ENCODE measurements around the gene ANKS1A.
"Not testable (repeated sequence)": the region's sequence is repeated elsewhere in the genome, so short reads cannot be mapped to it uniquely, and the experiment has no call there.

The ANKS1A gene

GRCh38 chr6:35001349-35001748, 112.3 kb downstream of the ANKS1A start:
- not testable (repeated sequence) for DNase-seq

GRCh38 chr6:35003886-35004530, 115.0 kb downstream of the ANKS1A start:
- DNase-seq: not testable (repeated sequence)

- DNase-seq: no peak
Measured at GRCh38 chr6:35007016-35007415, 118.0 kb downstream of the ANKS1A start.

- no peak for DNase-seq
Measured at GRCh38 chr6:35008858-35009257, 119.8 kb downstream of the ANKS1A start.

GRCh38 chr6:35011096-35012041, 122.3 kb downstream of the ANKS1A start:
- peak; percentile 28 for DNase-seq

- no peak for DNase-seq
Measured at GRCh38 chr6:35013701-35014100, 124.6 kb downstream of the ANKS1A start.

- DNase-seq: no peak
Measured at GRCh38 chr6:35014341-35014740, 125.3 kb downstream of the ANKS1A start.

- DNase-seq: no peak
Measured at GRCh38 chr6:35014786-35015185, 125.7 kb downstream of the ANKS1A start.

GRCh38 chr6:35015476-35015875, 126.4 kb downstream of the ANKS1A start:
- DNase-seq: no peak

- no peak for DNase-seq
Measured at GRCh38 chr6:35015996-35016395, 126.9 kb downstream of the ANKS1A start.

- DNase-seq: no peak
Measured at GRCh38 chr6:35016502-35017321, 127.7 kb downstream of the ANKS1A start.

- DNase-seq: no peak
Measured at GRCh38 chr6:35017411-35018181, 128.5 kb downstream of the ANKS1A start.

GRCh38 chr6:35018182-35018519, 129.1 kb downstream of the ANKS1A start:
- DNase-seq: no peak

GRCh38 chr6:35018746-35019145, 129.7 kb downstream of the ANKS1A start:
- DNase-seq: no peak

- no peak for DNase-seq
Measured at GRCh38 chr6:35019171-35019570, 130.1 kb downstream of the ANKS1A start.

GRCh38 chr6:35019831-35020230, 130.8 kb downstream of the ANKS1A start:
- no peak for DNase-seq

GRCh38 chr6:35021004-35021403, 131.9 kb downstream of the ANKS1A start:
- no peak for DNase-seq

- no peak for DNase-seq
Measured at GRCh38 chr6:35023091-35024000, 134.3 kb downstream of the ANKS1A start.

GRCh38 chr6:35024551-35025054, 135.5 kb downstream of the ANKS1A start:
- DNase-seq: no peak

GRCh38 chr6:35025232-35026188, 136.5 kb downstream of the ANKS1A start:
- DNase-seq: no peak

Measured in activated CD4-positive, alpha-beta T cell treated with anti-CD3 and anti-CD28 coated beads for 48 hours (primary cell).